ENCODE results near the gene LARGE2. TPM values are rescaled to one million over a fixed set of nuclear protein-coding genes. Genes with fewer than 3 reads are reported as not detected.

The LARGE2 gene
- total and polyA plus RNA-seq, 2 of the 13 experiments (the other 11 are each of a cell fraction or from before 2014, with no cell fraction given) = 8.5 to 21.6 TPM

DNA sequence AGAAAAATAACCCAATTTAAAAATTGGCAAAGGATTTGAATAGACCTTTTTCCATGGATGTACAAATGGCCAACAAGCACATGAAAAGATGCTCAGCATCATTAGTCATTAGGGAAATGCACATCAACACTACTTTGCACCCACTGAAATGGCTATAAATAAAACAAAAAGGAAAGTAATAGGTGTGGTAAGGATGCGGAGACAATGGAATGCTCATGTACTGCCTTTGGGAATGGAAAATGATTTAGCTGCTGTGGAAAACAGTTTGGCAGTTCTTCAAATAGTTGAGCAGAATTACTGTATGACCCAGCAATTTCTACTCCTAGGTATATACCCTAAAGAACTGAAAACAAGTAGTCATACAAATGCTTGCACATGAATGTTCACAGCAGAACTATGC, 37.4 kb downstream of the LARGE2 start:
- DNase-seq (ENCODE audit: low spot score) (no peak), FAIRE-seq (no peak), ATAC-seq (no peak)
- in situ Hi-C loops (cut with HindIII; ENCODE audit: extremely low pct_ligation_motif_present, low pct_unique_long_range_greater_than_20kb) = no loop called here
- Histone ChIP-seq H3K79me2 (ENCODE audit: insufficient read depth, low read length) (no peaks in the 10 kb centered on the region), H3K9me3 (ENCODE audit: low read length) (peaks cover 7% of the 10 kb centered on the region; the same call in 1 of the 2 replicates), H4K20me1 (ENCODE audit: insufficient read depth, low read length) (no peaks in the 10 kb centered on the region; the same call in 1 of the 2 replicates), H3K27me3 (ENCODE audit: control insufficient read depth in 1 of 2, insufficient read depth in 2 of 2, low read length in 2 of 2) (no peaks in the 10 kb centered on the region), H3K9ac (ENCODE audit: insufficient read depth, low read depth, low read length) (no peak overlapping the region), H3K4me2 (ENCODE audit: low read depth, low read length) (no peak overlapping the region), H3K4me1 (ENCODE audit: insufficient read depth, low read length) (no peaks in the 10 kb centered on the region), H3K36me3 (replicated peaks in 1 of 2; ENCODE audit: control insufficient read depth in 1 of 2, insufficient read depth in 2 of 2, low read length in 2 of 2) (peaks cover 0 to 3% of the 10 kb centered on the region in 2 experiments; a peak in 3 of 5 replicates), H3K27ac (ENCODE audit: extremely low read length, insufficient read depth, low read length) (no peak overlapping the region), H2AFZ (ENCODE audit: low read length) (no peak overlapping the region), H3K4me3 (replicated peaks in 1 of 3; ENCODE audit: insufficient read depth in 1 of 3, low read depth in 2 of 3, low read length in 3 of 3) (no peak overlapping the region)
- intact Hi-C loops (cut with micrococcal nuclease; ENCODE audit: unreplicated experiment) = no loop called here
- no TSS peak for BruUV-seq (replicated peaks)
- ChIA-PET POLR2A (no interaction called here), CTCF (ENCODE audit: low intra/inter-chr PET ratio, low total read pairs) (no interaction called here)
- 100% methylated on average over 1 of the region's 1 CpG for WGBS (ENCODE audit: low lambda C conversion rate)
- TF ChIP-seq ZNF792 (CRISPR knock-in tag; IDR thresholded peaks at IDR 0.05) (no peak), ZFP41 (CRISPR knock-in tag; IDR thresholded peaks at IDR 0.05; ENCODE audit: borderline replicate concordance) (no peak), ZNF878 (CRISPR knock-in tag; IDR thresholded peaks at IDR 0.05) (no peak), ZNF83 (CRISPR knock-in tag; IDR thresholded peaks at IDR 0.05; ENCODE audit: borderline replicate concordance) (no peak), IRX3 (CRISPR knock-in tag; IDR thresholded peaks at IDR 0.05; ENCODE audit: borderline replicate concordance, low read depth) (no peak), NFE2L1 (CRISPR knock-in tag; IDR thresholded peaks at IDR 0.05; ENCODE audit: borderline replicate concordance) (no peak), ZMAT3 (CRISPR knock-in tag; conservative IDR thresholded peaks at IDR 0.05) (no peak), NFIC (IDR thresholded peaks at IDR 0.05; ENCODE audit: low read length) (no peak), MAFK (conservative IDR thresholded peaks at IDR 0.05 in 1 of 2, IDR thresholded peaks at IDR 0.05 in 1 of 2; ENCODE audit: low read length in 2 of 2) (no peak)
- TF ChIP-seq, protein P1, sequence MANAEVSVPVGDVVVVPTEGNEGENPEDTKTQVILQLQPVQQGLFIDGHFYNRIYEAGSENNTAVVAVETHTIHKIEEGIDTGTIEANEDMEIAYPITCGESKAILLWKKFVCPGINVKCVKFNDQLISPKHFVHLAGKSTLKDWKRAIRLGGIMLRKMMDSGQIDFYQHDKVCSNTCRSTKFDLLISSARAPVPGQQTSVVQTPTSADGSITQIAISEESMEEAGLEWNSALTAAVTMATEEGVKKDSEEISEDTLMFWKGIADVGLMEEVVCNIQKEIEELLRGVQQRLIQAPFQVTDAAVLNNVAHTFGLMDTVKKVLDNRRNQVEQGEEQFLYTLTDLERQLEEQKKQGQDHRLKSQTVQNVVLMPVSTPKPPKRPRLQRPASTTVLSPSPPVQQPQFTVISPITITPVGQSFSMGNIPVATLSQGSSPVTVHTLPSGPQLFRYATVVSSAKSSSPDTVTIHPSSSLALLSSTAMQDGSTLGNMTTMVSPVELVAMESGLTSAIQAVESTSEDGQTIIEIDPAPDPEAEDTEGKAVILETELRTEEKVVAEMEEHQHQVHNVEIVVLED (CRISPR knock-in tag; IDR thresholded peaks at IDR 0.05; ENCODE audit: borderline replicate concordance) = no peak
- TF ChIP-seq, protein P2, sequence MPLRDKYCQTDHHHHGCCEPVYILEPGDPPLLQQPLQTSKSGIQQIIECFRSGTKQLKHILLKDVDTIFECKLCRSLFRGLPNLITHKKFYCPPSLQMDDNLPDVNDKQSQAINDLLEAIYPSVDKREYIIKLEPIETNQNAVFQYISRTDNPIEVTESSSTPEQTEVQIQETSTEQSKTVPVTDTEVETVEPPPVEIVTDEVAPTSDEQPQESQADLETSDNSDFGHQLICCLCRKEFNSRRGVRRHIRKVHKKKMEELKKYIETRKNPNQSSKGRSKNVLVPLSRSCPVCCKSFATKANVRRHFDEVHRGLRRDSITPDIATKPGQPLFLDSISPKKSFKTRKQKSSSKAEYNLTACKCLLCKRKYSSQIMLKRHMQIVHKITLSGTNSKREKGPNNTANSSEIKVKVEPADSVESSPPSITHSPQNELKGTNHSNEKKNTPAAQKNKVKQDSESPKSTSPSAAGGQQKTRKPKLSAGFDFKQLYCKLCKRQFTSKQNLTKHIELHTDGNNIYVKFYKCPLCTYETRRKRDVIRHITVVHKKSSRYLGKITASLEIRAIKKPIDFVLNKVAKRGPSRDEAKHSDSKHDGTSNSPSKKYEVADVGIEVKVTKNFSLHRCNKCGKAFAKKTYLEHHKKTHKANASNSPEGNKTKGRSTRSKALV (CRISPR knock-in tag; IDR thresholded peaks at IDR 0.05) = no peak
- TF ChIP-seq, protein P3, sequence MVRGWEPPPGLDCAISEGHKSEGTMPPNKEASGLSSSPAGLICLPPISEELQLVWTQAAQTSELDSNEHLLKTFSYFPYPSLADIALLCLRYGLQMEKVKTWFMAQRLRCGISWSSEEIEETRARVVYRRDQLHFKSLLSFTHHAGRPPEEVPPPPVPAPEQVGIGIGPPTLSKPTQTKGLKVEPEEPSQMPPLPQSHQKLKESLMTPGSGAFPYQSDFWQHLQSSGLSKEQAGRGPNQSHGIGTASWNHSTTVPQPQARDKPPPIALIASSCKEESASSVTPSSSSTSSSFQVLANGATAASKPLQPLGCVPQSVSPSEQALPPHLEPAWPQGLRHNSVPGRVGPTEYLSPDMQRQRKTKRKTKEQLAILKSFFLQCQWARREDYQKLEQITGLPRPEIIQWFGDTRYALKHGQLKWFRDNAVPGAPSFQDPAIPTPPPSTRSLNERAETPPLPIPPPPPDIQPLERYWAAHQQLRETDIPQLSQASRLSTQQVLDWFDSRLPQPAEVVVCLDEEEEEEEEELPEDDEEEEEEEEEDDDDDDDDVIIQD (CRISPR knock-in tag; IDR thresholded peaks at IDR 0.05; ENCODE audit: low read depth) = no peak
- TF ChIP-seq, protein P4, sequence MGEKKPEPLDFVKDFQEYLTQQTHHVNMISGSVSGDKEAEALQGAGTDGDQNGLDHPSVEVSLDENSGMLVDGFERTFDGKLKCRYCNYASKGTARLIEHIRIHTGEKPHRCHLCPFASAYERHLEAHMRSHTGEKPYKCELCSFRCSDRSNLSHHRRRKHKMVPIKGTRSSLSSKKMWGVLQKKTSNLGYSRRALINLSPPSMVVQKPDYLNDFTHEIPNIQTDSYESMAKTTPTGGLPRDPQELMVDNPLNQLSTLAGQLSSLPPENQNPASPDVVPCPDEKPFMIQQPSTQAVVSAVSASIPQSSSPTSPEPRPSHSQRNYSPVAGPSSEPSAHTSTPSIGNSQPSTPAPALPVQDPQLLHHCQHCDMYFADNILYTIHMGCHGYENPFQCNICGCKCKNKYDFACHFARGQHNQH (CRISPR knock-in tag; IDR thresholded peaks at IDR 0.05) = no peak
- TF ChIP-seq, protein P5, sequence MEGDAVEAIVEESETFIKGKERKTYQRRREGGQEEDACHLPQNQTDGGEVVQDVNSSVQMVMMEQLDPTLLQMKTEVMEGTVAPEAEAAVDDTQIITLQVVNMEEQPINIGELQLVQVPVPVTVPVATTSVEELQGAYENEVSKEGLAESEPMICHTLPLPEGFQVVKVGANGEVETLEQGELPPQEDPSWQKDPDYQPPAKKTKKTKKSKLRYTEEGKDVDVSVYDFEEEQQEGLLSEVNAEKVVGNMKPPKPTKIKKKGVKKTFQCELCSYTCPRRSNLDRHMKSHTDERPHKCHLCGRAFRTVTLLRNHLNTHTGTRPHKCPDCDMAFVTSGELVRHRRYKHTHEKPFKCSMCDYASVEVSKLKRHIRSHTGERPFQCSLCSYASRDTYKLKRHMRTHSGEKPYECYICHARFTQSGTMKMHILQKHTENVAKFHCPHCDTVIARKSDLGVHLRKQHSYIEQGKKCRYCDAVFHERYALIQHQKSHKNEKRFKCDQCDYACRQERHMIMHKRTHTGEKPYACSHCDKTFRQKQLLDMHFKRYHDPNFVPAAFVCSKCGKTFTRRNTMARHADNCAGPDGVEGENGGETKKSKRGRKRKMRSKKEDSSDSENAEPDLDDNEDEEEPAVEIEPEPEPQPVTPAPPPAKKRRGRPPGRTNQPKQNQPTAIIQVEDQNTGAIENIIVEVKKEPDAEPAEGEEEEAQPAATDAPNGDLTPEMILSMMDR (CRISPR knock-in tag; IDR thresholded peaks at IDR 0.05) = no peak
- TF ChIP-seq, protein P6, sequence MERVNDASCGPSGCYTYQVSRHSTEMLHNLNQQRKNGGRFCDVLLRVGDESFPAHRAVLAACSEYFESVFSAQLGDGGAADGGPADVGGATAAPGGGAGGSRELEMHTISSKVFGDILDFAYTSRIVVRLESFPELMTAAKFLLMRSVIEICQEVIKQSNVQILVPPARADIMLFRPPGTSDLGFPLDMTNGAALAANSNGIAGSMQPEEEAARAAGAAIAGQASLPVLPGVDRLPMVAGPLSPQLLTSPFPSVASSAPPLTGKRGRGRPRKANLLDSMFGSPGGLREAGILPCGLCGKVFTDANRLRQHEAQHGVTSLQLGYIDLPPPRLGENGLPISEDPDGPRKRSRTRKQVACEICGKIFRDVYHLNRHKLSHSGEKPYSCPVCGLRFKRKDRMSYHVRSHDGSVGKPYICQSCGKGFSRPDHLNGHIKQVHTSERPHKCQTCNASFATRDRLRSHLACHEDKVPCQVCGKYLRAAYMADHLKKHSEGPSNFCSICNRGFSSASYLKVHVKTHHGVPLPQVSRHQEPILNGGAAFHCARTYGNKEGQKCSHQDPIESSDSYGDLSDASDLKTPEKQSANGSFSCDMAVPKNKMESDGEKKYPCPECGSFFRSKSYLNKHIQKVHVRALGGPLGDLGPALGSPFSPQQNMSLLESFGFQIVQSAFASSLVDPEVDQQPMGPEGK (CRISPR knock-in tag; IDR thresholded peaks at IDR 0.05) = no peak

Data from HepG2 (cell line).